Mesenteric fat pad (tissue), 1 donor: ENCODE results near the gene CIB2. TPM values are rescaled to one million over a fixed set of nuclear protein-coding genes. Genes with fewer than 3 reads are reported as not detected.

Experiments used
- DNase-seq: peaks from one replicate; pipeline ENCODE4 v3.0.0-alpha.2; 2020; ENCODE audit warnings: low spot score
- long read RNA-seq: library from polyadenylated mRNA; unstranded; transcript quantifications from one replicate; pipeline ENCODE4 v2.0.0, GENCODE V29; 2020
- total RNA-seq: library from RNA; stranded (reverse); fragmentation: NEBNext Ultra II Directional; extraction: Animal tissue kit (Norgen Biotek cat#: 25700); gene quantifications from one replicate; pipeline ENCODE4 v1.2.1, GENCODE V29; 2021
- donor health status: DM: yes; HTN: yes; CAD: no.

CIB2 gene
- total RNA-seq, result 5.5 TPM
- long read RNA-seq, partial matches to known transcripts, result 1 of 2 reads
- long read RNA-seq, other reads (novel, unspliced or antisense), result 1 of 2 reads

GRCh38 chr15:78131295-78132061 lies at the start of gene CIB2:
TSS of gene CIB2 (minus strand) at chr15:78131445. CDS start at chr15:78131215, 230 bp downstream.
- peak; percentile 93 for DNase-seq

GRCh38 chr15:78179906-78180305 lies 48.7 kb upstream of the CIB2 start:
- DNase-seq, result peak; percentile 39

GRCh38 chr15:78179286-78179840 lies 48.1 kb upstream of the CIB2 start:
- peak; percentile 75 for DNase-seq

GRCh38 chr15:78178064-78178463 lies 46.8 kb upstream of the CIB2 start:
- DNase-seq, result peak; percentile 2

- peak; percentile 90 for DNase-seq
These were observed 46.2 kb upstream of the CIB2 start for GRCh38 chr15:78177447-78177873.

GRCh38 chr15:78175330-78175729 lies 44.1 kb upstream of the CIB2 start:
- no peak for DNase-seq

GRCh38 chr15:78174401-78174800 lies 43.2 kb upstream of the CIB2 start:
- DNase-seq, result no peak

- peak; percentile 55 for DNase-seq
These were observed 40.7 kb upstream of the CIB2 start for GRCh38 chr15:78171864-78172472.

- DNase-seq, result peak; percentile 24
These were observed 39.9 kb upstream of the CIB2 start for GRCh38 chr15:78170848-78171773.

- DNase-seq, result no peak
These were observed 37.4 kb upstream of the CIB2 start for GRCh38 chr15:78168608-78169007.

- no peak for DNase-seq
These were observed 36.1 kb upstream of the CIB2 start for GRCh38 chr15:78167227-78167888.

GRCh38 chr15:78164010-78164409 lies 32.8 kb upstream of the CIB2 start:
- no peak for DNase-seq

- DNase-seq, result peak; percentile 83
These were observed 30.8 kb upstream of the CIB2 start for GRCh38 chr15:78162038-78162437.

GRCh38 chr15:78159395-78159794 lies 28.1 kb upstream of the CIB2 start:
- DNase-seq, result no peak

GRCh38 chr15:78157203-78157602 lies 26.0 kb upstream of the CIB2 start:
- DNase-seq, result no peak

- no peak for DNase-seq
These were observed 25.4 kb upstream of the CIB2 start for GRCh38 chr15:78156653-78157052.

- DNase-seq, result no peak
These were observed 24.2 kb upstream of the CIB2 start for GRCh38 chr15:78155355-78155939.

GRCh38 chr15:78154955-78155354 lies 23.7 kb upstream of the CIB2 start:
- no peak for DNase-seq

GRCh38 chr15:78151075-78151474 lies 19.8 kb upstream of the CIB2 start:
- peak; percentile 41 for DNase-seq
